H9 (cell line): ENCODE data around the gene TMEM171. TPM values are rescaled to one million over a fixed set of nuclear protein-coding genes. Genes with fewer than 3 reads are reported as not detected.
A peak's percentile ranks its signal among the peaks of the same experiment; 100 is the strongest.

Experiments
- DNase-seq: peaks from one replicate; pipeline ENCODE4 v3.0.0-alpha.2; 2017
- H2AFZ ChIP-seq: one replicate; pipeline ENCODE4 v1.6.1; 2013; ENCODE audit warnings: mild to moderate bottlenecking, low read length, control low read depth, moderate library complexity
- H2AK5ac ChIP-seq: 2 replicates; pipeline ENCODE4 v1.6.1; 2013; ENCODE audit warnings: low read length, control low read depth, mixed read lengths; ENCODE audit not compliant: insufficient read length
- H2BK120ac ChIP-seq: one replicate; pipeline ENCODE4 v1.6.1; 2013; ENCODE audit warnings: low read depth, mild to moderate bottlenecking, low read length, control low read depth, inconsistent platforms; ENCODE audit not compliant: poor library complexity, severe bottlenecking
- H2BK12ac ChIP-seq: 2 replicates; pipeline ENCODE4 v1.6.1; 2013; ENCODE audit warnings: low read length, control low read depth, mixed read lengths, low read depth; ENCODE audit not compliant: insufficient read length
- H2BK15ac ChIP-seq: 2 replicates; pipeline ENCODE4 v1.6.1; 2013; ENCODE audit warnings: low read depth, low read length, control low read depth
- H2BK20ac ChIP-seq: one replicate; pipeline ENCODE4 v1.6.1; 2013; ENCODE audit warnings: low read depth, mild to moderate bottlenecking, low read length, control low read depth, inconsistent platforms; ENCODE audit not compliant: poor library complexity, severe bottlenecking
- H2BK5ac ChIP-seq: 2 replicates; pipeline ENCODE4 v1.6.1; 2013; ENCODE audit warnings: low read length, control low read depth, mixed read lengths; ENCODE audit not compliant: insufficient read length
- H3K14ac ChIP-seq: 2 replicates; pipeline ENCODE4 v1.6.1; 2013; ENCODE audit warnings: low read length, control low read depth; ENCODE audit not compliant: insufficient read depth
- H3K18ac ChIP-seq: 2 replicates; pipeline ENCODE4 v1.6.1; 2013; ENCODE audit warnings: low read depth, mild to moderate bottlenecking, mixed read lengths, low read length, control low read depth; ENCODE audit not compliant: insufficient read length
- H3K23ac ChIP-seq: 2 replicates; pipeline ENCODE4 v1.6.1; 2013; ENCODE audit warnings: low read length, control low read depth, mixed read lengths, low read depth; ENCODE audit not compliant: insufficient read length
- H3K23me2 ChIP-seq: 2 replicates; pipeline ENCODE4 v1.6.1; 2013; ENCODE audit warnings: low read depth, mild to moderate bottlenecking, mixed read lengths, low read length, control low read depth; ENCODE audit not compliant: insufficient read length, poor library complexity, severe bottlenecking
- H3K27ac ChIP-seq: 2 replicates; pipeline ENCODE4 v1.5.1; 2013; ENCODE audit warnings: low read length, control low read depth, mixed read lengths, low read depth; ENCODE audit not compliant: insufficient read length
- H3K27me3 ChIP-seq: 2 replicates; pipeline ENCODE4 v1.6.1; 2013; ENCODE audit warnings: low read length, control low read depth, inconsistent platforms; ENCODE audit not compliant: insufficient read depth
- H3K4ac ChIP-seq: 2 replicates; pipeline ENCODE4 v1.6.1; 2013; ENCODE audit warnings: low read depth, mild to moderate bottlenecking, control low read depth, inconsistent platforms, low read length, moderate library complexity
- H3K4me1 ChIP-seq: 2 replicates; pipeline ENCODE4 v1.6.1; 2013; ENCODE audit warnings: low read length, control low read depth, inconsistent platforms; ENCODE audit not compliant: insufficient read depth
- H3K4me2 ChIP-seq: 2 replicates; pipeline ENCODE4 v1.6.1; 2013; ENCODE audit warnings: low read length, control low read depth, mixed read lengths; ENCODE audit not compliant: insufficient read length, insufficient read depth
- H3K56ac ChIP-seq: 2 replicates; pipeline ENCODE4 v1.6.1; 2013; ENCODE audit warnings: low read depth, mild to moderate bottlenecking, mixed read lengths, low read length, control low read depth; ENCODE audit not compliant: insufficient read length
- H3K79me1 ChIP-seq: 2 replicates; pipeline ENCODE4 v1.6.1; 2013; ENCODE audit warnings: low read depth, mild to moderate bottlenecking, moderate library complexity, low read length, control low read depth, inconsistent platforms; ENCODE audit not compliant: insufficient read depth, poor library complexity, severe bottlenecking
- H3K79me2 ChIP-seq: 2 replicates; pipeline ENCODE4 v1.6.1; 2013; ENCODE audit warnings: low read length, control low read depth, inconsistent platforms; ENCODE audit not compliant: insufficient read depth
- H3K9ac ChIP-seq: 2 replicates; pipeline ENCODE4 v1.6.1; 2013; ENCODE audit warnings: low read length, control low read depth, mixed read lengths; ENCODE audit not compliant: insufficient read length; ENCODE audit errors: extremely low read depth
- H3K9me3 ChIP-seq: one replicate; pipeline ENCODE4 v1.6.1; 2013; ENCODE audit warnings: low read depth, low read length, inconsistent platforms; ENCODE audit not compliant: control insufficient read depth
- H3T11ph ChIP-seq: one replicate; pipeline ENCODE4 v1.6.1; 2013; ENCODE audit warnings: mild to moderate bottlenecking, low read length, control low read depth, inconsistent platforms
- H4K20me1 ChIP-seq: one replicate; pipeline ENCODE4 v1.6.1; 2013; ENCODE audit not compliant: control insufficient read depth, insufficient read length, insufficient read depth
- H4K5ac ChIP-seq: 2 replicates; pipeline ENCODE4 v1.6.1; 2013; ENCODE audit warnings: low read depth, mild to moderate bottlenecking, mixed read lengths, low read length, control low read depth; ENCODE audit not compliant: insufficient read length
- H4K8ac ChIP-seq: replicated peaks from 2 replicates; pipeline ENCODE4 v1.6.1; 2013; ENCODE audit warnings: low read length, control low read depth, mixed read lengths, low read depth; ENCODE audit not compliant: insufficient read length
- H4K91ac ChIP-seq: 2 replicates; pipeline ENCODE4 v1.6.1; 2013; ENCODE audit warnings: low read depth, mild to moderate bottlenecking, moderate library complexity, mixed read lengths, low read length, control low read depth; ENCODE audit not compliant: insufficient read length
- H3K27ac Mint-ChIP-seq, 3 experiments: 2 replicates in 2 of 3; 3 replicates in 1 of 3; pipeline ENCODE4 v1.8.0; 2020 to 2021; ENCODE audit warnings: mixed read lengths in 3 of 3, mild to moderate bottlenecking in 1 of 3, moderate library complexity in 1 of 3
- H3K27me3 Mint-ChIP-seq: 2 replicates; pipeline ENCODE4 v1.8.0; 2021; ENCODE audit warnings: low read depth, mild to moderate bottlenecking, moderate library complexity, mixed read lengths
- H3K36me3 Mint-ChIP-seq, 3 experiments: 2 replicates in 2 of 3; 3 replicates in 1 of 3; pipeline ENCODE4 v1.8.0; 2020 to 2021; ENCODE audit warnings: low read depth in 3 of 3, mixed read lengths in 3 of 3; ENCODE audit not compliant: insufficient read depth in 1 of 3
- H3K4me1 Mint-ChIP-seq, 2 experiments: 2 replicates each; pipeline ENCODE4 v1.8.0; 2020; ENCODE audit warnings: mixed read lengths in 2 of 2
- H3K4me3 Mint-ChIP-seq, 2 experiments: 2 replicates in 1 of 2; 3 replicates in 1 of 2; pipeline ENCODE4 v1.8.0; 2020 to 2021; ENCODE audit warnings: mild to moderate bottlenecking in 2 of 2, mixed read lengths in 2 of 2, moderate library complexity in 1 of 2
- H3K9me3 Mint-ChIP-seq, 2 experiments: 2 replicates in 1 of 2; 3 replicates in 1 of 2; pipeline ENCODE4 v1.8.0; 2020; ENCODE audit warnings: mild to moderate bottlenecking in 2 of 2, mixed read lengths in 2 of 2, moderate library complexity in 1 of 2
- WGBS: extraction: QIAGEN DNeasy Blood & Tissue Kit; methylation state at CpG from one replicate; pipeline ENCODE4 v1.1.7; 2013; ENCODE audit warnings: missing lambda C conversion rate, low lambda C conversion rate, mixed read lengths; ENCODE audit not compliant: insufficient read length; ENCODE audit errors: extremely low coverage; 5-methylcytosine and 5-hydroxymethylcytosine counted together
- total RNA-seq: library from RNA; stranded (reverse); gene quantifications from 2 replicates; pipeline ENCODE4 v1.2.1, GENCODE V29; 2021
- TF ChIP-seq, protein P1 (sequence below): fragments of 200-600 bp; sonication (generic); conservative IDR thresholded peaks from 3 replicates; pipeline ENCODE4 v1.8.0; 2021; ENCODE audit warnings: antibody characterized with exemption, mild to moderate bottlenecking

The TMEM171 gene
- total RNA-seq, 1 experiment from 2014 or later: 0.42 TPM

DNA sequence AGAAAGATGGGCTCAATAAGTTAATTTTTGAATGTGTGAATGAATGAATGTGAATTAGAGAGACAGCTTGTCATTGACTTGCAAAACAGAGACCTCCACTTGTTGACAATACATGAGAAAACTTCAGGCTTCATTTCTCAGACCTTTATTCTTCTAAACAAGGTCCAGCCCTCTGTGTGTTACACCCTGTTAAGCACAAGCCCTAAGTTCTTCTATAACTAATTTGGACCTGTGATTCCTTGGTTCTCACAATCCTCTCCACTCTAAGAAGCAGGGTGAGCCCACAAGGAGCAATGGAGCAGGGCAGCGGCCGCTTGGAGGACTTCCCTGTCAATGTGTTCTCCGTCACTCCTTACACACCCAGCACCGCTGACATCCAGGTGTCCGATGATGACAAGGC lies 52.6 kb downstream of the TMEM171 start, which contains the start of gene TMEM174:
TSS of gene TMEM174 (plus strand) at position 243 of the 400 bp plus-strand sequence. CDS start at position 294, 51 bp downstream.
- Mint-ChIP-seq H3K27ac (peak within 1 kb of the TSS in 1 of 3 experiments; percentile 48; a peak in 1 of 7 replicates), H3K4me1 (peaks cover 6 to 18% of the 10 kb centered on the region in 2 experiments)
- no peak within 1 kb of the TSS for H3K18ac ChIP-seq

More for the DNA sequence above, 52.6 kb downstream of the TMEM171 start, which contains the start of gene TMEM174:
- Histone ChIP-seq H3K27ac (no peak within 1 kb of the TSS), H2BK120ac (no peak within 1 kb of the TSS), H3K79me1 (no peaks in the 10 kb centered on the region), H3K23me2 (no peaks in the 10 kb centered on the region), H3K4me1 (0 out of 2 replicates have a peak, but pooled peaks cover 3% of the 10 kb centered on the region), H2AFZ (no peak within 1 kb of the TSS), H2BK20ac (no peak within 1 kb of the TSS), H3K56ac (no peak within 1 kb of the TSS), H3K9me3 (no peaks in the 10 kb centered on the region), H3K4ac (no peak within 1 kb of the TSS), H3K79me2 (no peaks in the 10 kb centered on the region), H4K91ac (no peak within 1 kb of the TSS), H2BK12ac (no peak within 1 kb of the TSS), H2BK5ac (no peak within 1 kb of the TSS), H2BK15ac (no peak within 1 kb of the TSS), H3T11ph (no peak within 1 kb of the TSS), H3K23ac (no peak within 1 kb of the TSS), H3K27me3 (no peaks in the 10 kb centered on the region), H2AK5ac (no peak within 1 kb of the TSS), H3K4me2 (no peak within 1 kb of the TSS), H4K20me1 (no peaks in the 10 kb centered on the region), H4K5ac (no peak within 1 kb of the TSS), H3K9ac (no peak within 1 kb of the TSS), H3K14ac (no peak within 1 kb of the TSS), H4K8ac (no peak within 1 kb of the TSS)
- DNase-seq: no peak
- Mint-ChIP-seq H3K36me3 (no peaks in the 10 kb centered on the region), H3K9me3 (no peaks in the 10 kb centered on the region; a peak in 1 of 5 replicates), H3K27me3 (no peaks in the 10 kb centered on the region; the same call in 1 of the 2 replicates), H3K4me3 (no peak within 1 kb of the TSS)
- WGBS: no CpG with 5 or more reads among the region's 5 CpGs
- TF ChIP-seq, protein P1, sequence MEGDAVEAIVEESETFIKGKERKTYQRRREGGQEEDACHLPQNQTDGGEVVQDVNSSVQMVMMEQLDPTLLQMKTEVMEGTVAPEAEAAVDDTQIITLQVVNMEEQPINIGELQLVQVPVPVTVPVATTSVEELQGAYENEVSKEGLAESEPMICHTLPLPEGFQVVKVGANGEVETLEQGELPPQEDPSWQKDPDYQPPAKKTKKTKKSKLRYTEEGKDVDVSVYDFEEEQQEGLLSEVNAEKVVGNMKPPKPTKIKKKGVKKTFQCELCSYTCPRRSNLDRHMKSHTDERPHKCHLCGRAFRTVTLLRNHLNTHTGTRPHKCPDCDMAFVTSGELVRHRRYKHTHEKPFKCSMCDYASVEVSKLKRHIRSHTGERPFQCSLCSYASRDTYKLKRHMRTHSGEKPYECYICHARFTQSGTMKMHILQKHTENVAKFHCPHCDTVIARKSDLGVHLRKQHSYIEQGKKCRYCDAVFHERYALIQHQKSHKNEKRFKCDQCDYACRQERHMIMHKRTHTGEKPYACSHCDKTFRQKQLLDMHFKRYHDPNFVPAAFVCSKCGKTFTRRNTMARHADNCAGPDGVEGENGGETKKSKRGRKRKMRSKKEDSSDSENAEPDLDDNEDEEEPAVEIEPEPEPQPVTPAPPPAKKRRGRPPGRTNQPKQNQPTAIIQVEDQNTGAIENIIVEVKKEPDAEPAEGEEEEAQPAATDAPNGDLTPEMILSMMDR: no peak
